ENCODE measurements around the gene PTK7. TPM values are rescaled to one million over a fixed set of nuclear protein-coding genes. Genes with fewer than 3 reads are reported as not detected.

The PTK7 gene
- total RNA-seq, 1 experiment from 2014 or later = 165 TPM

GRCh38 chr6:43188426-43188825 is 112.3 kb downstream of the PTK7 start (continued):
- TF ChIP-seq, protein P1, sequence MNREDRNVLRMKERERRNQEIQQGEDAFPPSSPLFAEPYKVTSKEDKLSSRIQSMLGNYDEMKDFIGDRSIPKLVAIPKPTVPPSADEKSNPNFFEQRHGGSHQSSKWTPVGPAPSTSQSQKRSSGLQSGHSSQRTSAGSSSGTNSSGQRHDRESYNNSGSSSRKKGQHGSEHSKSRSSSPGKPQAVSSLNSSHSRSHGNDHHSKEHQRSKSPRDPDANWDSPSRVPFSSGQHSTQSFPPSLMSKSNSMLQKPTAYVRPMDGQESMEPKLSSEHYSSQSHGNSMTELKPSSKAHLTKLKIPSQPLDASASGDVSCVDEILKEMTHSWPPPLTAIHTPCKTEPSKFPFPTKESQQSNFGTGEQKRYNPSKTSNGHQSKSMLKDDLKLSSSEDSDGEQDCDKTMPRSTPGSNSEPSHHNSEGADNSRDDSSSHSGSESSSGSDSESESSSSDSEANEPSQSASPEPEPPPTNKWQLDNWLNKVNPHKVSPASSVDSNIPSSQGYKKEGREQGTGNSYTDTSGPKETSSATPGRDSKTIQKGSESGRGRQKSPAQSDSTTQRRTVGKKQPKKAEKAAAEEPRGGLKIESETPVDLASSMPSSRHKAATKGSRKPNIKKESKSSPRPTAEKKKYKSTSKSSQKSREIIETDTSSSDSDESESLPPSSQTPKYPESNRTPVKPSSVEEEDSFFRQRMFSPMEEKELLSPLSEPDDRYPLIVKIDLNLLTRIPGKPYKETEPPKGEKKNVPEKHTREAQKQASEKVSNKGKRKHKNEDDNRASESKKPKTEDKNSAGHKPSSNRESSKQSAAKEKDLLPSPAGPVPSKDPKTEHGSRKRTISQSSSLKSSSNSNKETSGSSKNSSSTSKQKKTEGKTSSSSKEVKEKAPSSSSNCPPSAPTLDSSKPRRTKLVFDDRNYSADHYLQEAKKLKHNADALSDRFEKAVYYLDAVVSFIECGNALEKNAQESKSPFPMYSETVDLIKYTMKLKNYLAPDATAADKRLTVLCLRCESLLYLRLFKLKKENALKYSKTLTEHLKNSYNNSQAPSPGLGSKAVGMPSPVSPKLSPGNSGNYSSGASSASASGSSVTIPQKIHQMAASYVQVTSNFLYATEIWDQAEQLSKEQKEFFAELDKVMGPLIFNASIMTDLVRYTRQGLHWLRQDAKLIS (CRISPR knock-in tag; IDR thresholded peaks at IDR 0.05; ENCODE audit: borderline replicate concordance) = no peak
- TF ChIP-seq, protein P2, sequence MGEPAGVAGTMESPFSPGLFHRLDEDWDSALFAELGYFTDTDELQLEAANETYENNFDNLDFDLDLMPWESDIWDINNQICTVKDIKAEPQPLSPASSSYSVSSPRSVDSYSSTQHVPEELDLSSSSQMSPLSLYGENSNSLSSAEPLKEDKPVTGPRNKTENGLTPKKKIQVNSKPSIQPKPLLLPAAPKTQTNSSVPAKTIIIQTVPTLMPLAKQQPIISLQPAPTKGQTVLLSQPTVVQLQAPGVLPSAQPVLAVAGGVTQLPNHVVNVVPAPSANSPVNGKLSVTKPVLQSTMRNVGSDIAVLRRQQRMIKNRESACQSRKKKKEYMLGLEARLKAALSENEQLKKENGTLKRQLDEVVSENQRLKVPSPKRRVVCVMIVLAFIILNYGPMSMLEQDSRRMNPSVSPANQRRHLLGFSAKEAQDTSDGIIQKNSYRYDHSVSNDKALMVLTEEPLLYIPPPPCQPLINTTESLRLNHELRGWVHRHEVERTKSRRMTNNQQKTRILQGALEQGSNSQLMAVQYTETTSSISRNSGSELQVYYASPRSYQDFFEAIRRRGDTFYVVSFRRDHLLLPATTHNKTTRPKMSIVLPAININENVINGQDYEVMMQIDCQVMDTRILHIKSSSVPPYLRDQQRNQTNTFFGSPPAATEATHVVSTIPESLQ (CRISPR knock-in tag; IDR thresholded peaks at IDR 0.05) = no peak
- TF ChIP-seq JUN (CRISPR knock-in tag; IDR thresholded peaks at IDR 0.05) (no peak), CREB1 (CRISPR knock-in tag; IDR thresholded peaks at IDR 0.05) (no peak), CDX4 (CRISPR knock-in tag; IDR thresholded peaks at IDR 0.05; ENCODE audit: borderline replicate concordance) (no peak)

- DNase-seq (ENCODE audit: low spot score) (no peak), ATAC-seq (no peak)
- ChIA-PET POLR2A (no interaction called here), CTCF (interaction anchor here (0.6 kb wide), 1 partner anchor 209 kb away, joined by 4 read pairs; no protein-coding TSS in a partner anchor)
- Mint-ChIP-seq H3K9me3 (no peaks in the 10 kb centered on the region), H3K4me3 (no peak overlapping the region), H3K4me1 (no peaks in the 10 kb centered on the region), H3K27me3 (ENCODE audit: low read depth) (no peaks in the 10 kb centered on the region), H3K36me3 (no peaks in the 10 kb centered on the region; the same call in 1 of the 2 replicates), H3K27ac (no peak overlapping the region)
- TF ChIP-seq, protein P3, sequence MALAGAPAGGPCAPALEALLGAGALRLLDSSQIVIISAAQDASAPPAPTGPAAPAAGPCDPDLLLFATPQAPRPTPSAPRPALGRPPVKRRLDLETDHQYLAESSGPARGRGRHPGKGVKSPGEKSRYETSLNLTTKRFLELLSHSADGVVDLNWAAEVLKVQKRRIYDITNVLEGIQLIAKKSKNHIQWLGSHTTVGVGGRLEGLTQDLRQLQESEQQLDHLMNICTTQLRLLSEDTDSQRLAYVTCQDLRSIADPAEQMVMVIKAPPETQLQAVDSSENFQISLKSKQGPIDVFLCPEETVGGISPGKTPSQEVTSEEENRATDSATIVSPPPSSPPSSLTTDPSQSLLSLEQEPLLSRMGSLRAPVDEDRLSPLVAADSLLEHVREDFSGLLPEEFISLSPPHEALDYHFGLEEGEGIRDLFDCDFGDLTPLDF (CRISPR knock-in tag; IDR thresholded peaks at IDR 0.05) = no peak
- TF ChIP-seq SMAD3 (CRISPR knock-in tag; IDR thresholded peaks at IDR 0.05; ENCODE audit: borderline replicate concordance) = no peak
- no peak for TF ChIP-seq CREB1 (CRISPR knock-in tag; IDR thresholded peaks at IDR 0.05)
- no peak for TF ChIP-seq USF2 (CRISPR knock-in tag; IDR thresholded peaks at IDR 0.05)
- TF ChIP-seq ZBTB21 (CRISPR knock-in tag; IDR thresholded peaks at IDR 0.05; ENCODE audit: borderline replicate concordance) = no peak
- no peak for TF ChIP-seq FOXP4 (CRISPR knock-in tag; IDR thresholded peaks at IDR 0.05)
- TF ChIP-seq, protein P4, sequence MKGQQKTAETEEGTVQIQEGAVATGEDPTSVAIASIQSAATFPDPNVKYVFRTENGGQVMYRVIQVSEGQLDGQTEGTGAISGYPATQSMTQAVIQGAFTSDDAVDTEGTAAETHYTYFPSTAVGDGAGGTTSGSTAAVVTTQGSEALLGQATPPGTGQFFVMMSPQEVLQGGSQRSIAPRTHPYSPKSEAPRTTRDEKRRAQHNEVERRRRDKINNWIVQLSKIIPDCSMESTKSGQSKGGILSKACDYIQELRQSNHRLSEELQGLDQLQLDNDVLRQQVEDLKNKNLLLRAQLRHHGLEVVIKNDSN (CRISPR knock-in tag; IDR thresholded peaks at IDR 0.05) = no peak
- TF ChIP-seq ZNF423 (CRISPR knock-in tag; IDR thresholded peaks at IDR 0.05) = no peak
- TF ChIP-seq ZNF396 (CRISPR knock-in tag; IDR thresholded peaks at IDR 0.05; ENCODE audit: borderline replicate concordance) = no peak
- no peak for TF ChIP-seq ESRRA (CRISPR knock-in tag; IDR thresholded peaks at IDR 0.05; ENCODE audit: borderline replicate concordance)
- no peak for TF ChIP-seq MYBL2 (CRISPR knock-in tag; IDR thresholded peaks at IDR 0.05)
- TF ChIP-seq ETV6 (CRISPR knock-in tag; IDR thresholded peaks at IDR 0.05) = no peak
- TF ChIP-seq ERG (CRISPR knock-in tag; IDR thresholded peaks at IDR 0.05) = no peak
- TF ChIP-seq CREM (CRISPR knock-in tag; IDR thresholded peaks at IDR 0.05) = no peak
- no peak for TF ChIP-seq ZNF671 (CRISPR knock-in tag; IDR thresholded peaks at IDR 0.05)
- no peak for TF ChIP-seq HMGA2 (CRISPR knock-in tag; IDR thresholded peaks at IDR 0.05)
- TF ChIP-seq, protein P5, sequence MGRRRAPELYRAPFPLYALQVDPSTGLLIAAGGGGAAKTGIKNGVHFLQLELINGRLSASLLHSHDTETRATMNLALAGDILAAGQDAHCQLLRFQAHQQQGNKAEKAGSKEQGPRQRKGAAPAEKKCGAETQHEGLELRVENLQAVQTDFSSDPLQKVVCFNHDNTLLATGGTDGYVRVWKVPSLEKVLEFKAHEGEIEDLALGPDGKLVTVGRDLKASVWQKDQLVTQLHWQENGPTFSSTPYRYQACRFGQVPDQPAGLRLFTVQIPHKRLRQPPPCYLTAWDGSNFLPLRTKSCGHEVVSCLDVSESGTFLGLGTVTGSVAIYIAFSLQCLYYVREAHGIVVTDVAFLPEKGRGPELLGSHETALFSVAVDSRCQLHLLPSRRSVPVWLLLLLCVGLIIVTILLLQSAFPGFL (CRISPR knock-in tag; IDR thresholded peaks at IDR 0.05; ENCODE audit: borderline replicate concordance) = no peak
- TF ChIP-seq NFATC4 (CRISPR knock-in tag; IDR thresholded peaks at IDR 0.05) = no peak
- no peak for TF ChIP-seq TP53 (CRISPR knock-in tag; IDR thresholded peaks at IDR 0.05)
These were observed 113.7 kb downstream of the PTK7 start for GRCh38 chr6:43189776-43190304.

Data from WTC11 (cell line).